ENCODE results near the gene MYL7. TPM values are rescaled to one million over a fixed set of nuclear protein-coding genes. Genes with fewer than 3 reads are reported as not detected.
"Not testable (repeated sequence)": the region's sequence is repeated elsewhere in the genome, so short reads cannot be mapped to it uniquely, and the experiment has no call there.

MYL7 gene
- total and polyA plus RNA-seq, 2 donors (not counting 1 experiment from before 2014, with no cell fraction given) = not detected

- H4K20me1 ChIP-seq (ENCODE audit: control insufficient read depth, extremely low read depth, insufficient read depth, low read length) = no peaks in the 10 kb centered on the region
- H3K27me3 ChIP-seq (ENCODE audit: control insufficient read depth, insufficient read depth, low read length) = peaks cover 7% of the 10 kb centered on the region
- no peaks in the 10 kb centered on the region for H3K4me1 ChIP-seq (ENCODE audit: control insufficient read depth, extremely low read depth, insufficient read depth, low read length)
- no peaks in the 10 kb centered on the region for H3K36me3 ChIP-seq (ENCODE audit: control insufficient read depth, insufficient read depth, low read length)
- H2AFZ ChIP-seq (ENCODE audit: low read length) = no peak overlapping the region
- no peak overlapping the region for H3K4me2 ChIP-seq (ENCODE audit: extremely low read depth, insufficient read depth, low read length)
- no peak overlapping the region for H3K27ac ChIP-seq (ENCODE audit: insufficient read depth, low read length)
- TF ChIP-seq CTCF (conservative IDR thresholded peaks at IDR 0.05 in 1 of 2, IDR thresholded peaks at IDR 0.05 in 1 of 2; ENCODE audit: low read depth in 1 of 2, low read length in 2 of 2) (no peak), EZH2 (IDR thresholded peaks at IDR 0.05; ENCODE audit: low read length, missing control alignments) (no peak)
- H3K9ac ChIP-seq (ENCODE audit: insufficient read depth, low read length) = no peak overlapping the region
- peak in 1 of 2 donors; percentile 18 for DNase-seq (ENCODE audit: low read depth in 2 of 2)
- no peaks in the 10 kb centered on the region for H3K79me2 ChIP-seq (ENCODE audit: control insufficient read depth, insufficient read depth, low read length)
- H3K9me3 ChIP-seq (ENCODE audit: control insufficient read depth, insufficient read depth, low read depth, low read length) = no peaks in the 10 kb centered on the region
- no peak overlapping the region for H3K4me3 ChIP-seq (replicated peaks in 1 of 4; ENCODE audit: control extremely low read depth in 1 of 4, insufficient read depth in 1 of 4, low read depth in 3 of 4, low read length in 4 of 4)
These were observed 31.8 kb upstream of the MYL7 start for GRCh38 chr7:44172803-44173424.

GRCh38 chr7:44172352-44172751 is 31.2 kb upstream of the MYL7 start:
- Histone ChIP-seq H3K27ac (ENCODE audit: insufficient read depth, low read length) (no peak overlapping the region), H3K9me3 (ENCODE audit: control insufficient read depth, insufficient read depth, low read depth, low read length) (no peaks in the 10 kb centered on the region), H3K4me1 (ENCODE audit: control insufficient read depth, extremely low read depth, insufficient read depth, low read length) (no peaks in the 10 kb centered on the region), H3K36me3 (ENCODE audit: control insufficient read depth, insufficient read depth, low read length) (no peaks in the 10 kb centered on the region), H3K9ac (ENCODE audit: insufficient read depth, low read length) (no peak overlapping the region), H3K4me2 (ENCODE audit: extremely low read depth, insufficient read depth, low read length) (no peak overlapping the region), H4K20me1 (ENCODE audit: control insufficient read depth, extremely low read depth, insufficient read depth, low read length) (no peaks in the 10 kb centered on the region), H3K79me2 (ENCODE audit: control insufficient read depth, insufficient read depth, low read length) (no peaks in the 10 kb centered on the region), H3K27me3 (ENCODE audit: control insufficient read depth, insufficient read depth, low read length) (peaks cover 7% of the 10 kb centered on the region), H2AFZ (ENCODE audit: low read length) (no peak overlapping the region), H3K4me3 (replicated peaks in 1 of 4; ENCODE audit: control extremely low read depth in 1 of 4, insufficient read depth in 1 of 4, low read depth in 3 of 4, low read length in 4 of 4) (no peak overlapping the region)
- TF ChIP-seq CTCF (conservative IDR thresholded peaks at IDR 0.05 in 1 of 2, IDR thresholded peaks at IDR 0.05 in 1 of 2; ENCODE audit: low read depth in 1 of 2, low read length in 2 of 2) (no peak), EZH2 (IDR thresholded peaks at IDR 0.05; ENCODE audit: low read length, missing control alignments) (no peak)
- no peak for DNase-seq (ENCODE audit: low read depth in 2 of 2)

GRCh38 chr7:44171901-44172300 is 30.8 kb upstream of the MYL7 start:
- H3K4me2 ChIP-seq (ENCODE audit: extremely low read depth, insufficient read depth, low read length); H3K27ac ChIP-seq (ENCODE audit: insufficient read depth, low read length); H3K36me3 ChIP-seq (ENCODE audit: control insufficient read depth, insufficient read depth, low read length); H3K4me3 ChIP-seq (replicated peaks in 1 of 4; ENCODE audit: control extremely low read depth in 1 of 4, insufficient read depth in 1 of 4, low read depth in 3 of 4, low read length in 4 of 4); H3K9ac ChIP-seq (ENCODE audit: insufficient read depth, low read length); H3K79me2 ChIP-seq (ENCODE audit: control insufficient read depth, insufficient read depth, low read length); H4K20me1 ChIP-seq (ENCODE audit: control insufficient read depth, extremely low read depth, insufficient read depth, low read length); H3K4me1 ChIP-seq (ENCODE audit: control insufficient read depth, extremely low read depth, insufficient read depth, low read length); DNase-seq (ENCODE audit: low read depth in 2 of 2); H3K9me3 ChIP-seq (ENCODE audit: control insufficient read depth, insufficient read depth, low read depth, low read length); H3K27me3 ChIP-seq (ENCODE audit: control insufficient read depth, insufficient read depth, low read length); H2AFZ ChIP-seq (ENCODE audit: low read length): not testable (repeated sequence)

Measured in fibroblast of lung (primary cell).